GM19395 (cell line): ENCODE measurements around the gene CAV3.
A peak's percentile ranks its signal among the peaks of the same experiment; 100 is the strongest.

Experiments used
- ATAC-seq: cut with Tn5 transposase; IDR thresholded peaks from one replicate; pipeline ENCODE4 v1.9.1; 2021; ENCODE audit warnings: mild to moderate bottlenecking, moderate library complexity; ENCODE audit not compliant: unreplicated experiment

The CAV3 gene

GRCh38 chr3:8759038-8759707, 25.6 kb downstream of the CAV3 start:
- ATAC-seq = no peak

- no peak for ATAC-seq
Measured at GRCh38 chr3:8760091-8760490, 26.5 kb downstream of the CAV3 start.

DNA sequence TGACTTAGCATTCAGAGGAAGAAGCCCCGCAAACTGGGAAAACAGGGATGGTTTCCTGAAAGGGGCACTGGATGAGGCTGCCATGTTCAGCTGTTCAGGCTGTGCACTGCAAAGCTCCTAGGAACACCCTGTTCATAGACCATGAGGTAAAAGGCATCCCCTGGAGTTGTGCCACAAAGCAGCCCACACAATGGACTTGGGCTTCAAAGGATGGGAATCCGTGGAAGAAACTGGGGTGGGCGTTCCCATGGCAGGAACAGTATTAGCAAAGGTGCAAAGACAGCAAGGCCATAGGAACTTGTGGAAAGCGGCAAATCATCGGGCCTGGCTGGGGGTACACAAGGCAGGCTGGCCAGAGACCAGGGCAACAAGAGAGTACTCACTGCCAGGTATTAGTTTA, 26.9 kb downstream of the CAV3 start:
- ATAC-seq = no peak

GRCh38 chr3:8761866-8762265, 28.3 kb downstream of the CAV3 start:
- no peak for ATAC-seq

GRCh38 chr3:8762607-8763377, 29.2 kb downstream of the CAV3 start:
- no peak for ATAC-seq

DNA sequence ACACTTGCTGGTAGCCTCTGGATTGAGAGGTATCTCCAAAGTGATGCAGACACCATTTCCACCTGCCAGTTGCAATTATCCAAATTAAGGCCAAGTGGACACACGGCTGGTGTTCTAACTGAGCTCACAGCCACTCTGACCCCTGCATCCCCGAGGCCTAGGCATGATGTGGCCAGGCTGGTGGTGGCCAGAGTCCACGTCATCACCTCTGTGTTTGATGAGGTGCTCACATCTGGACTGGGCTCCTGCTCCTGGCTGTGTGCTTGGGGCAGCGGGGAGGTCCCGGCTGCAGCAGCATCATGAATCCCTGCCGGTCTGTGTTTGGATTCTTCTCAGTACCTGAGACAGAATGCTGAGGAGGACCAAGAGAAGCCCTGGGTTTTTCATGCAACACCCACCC, 30.9 kb downstream of the CAV3 start:
- ATAC-seq = no peak

GRCh38 chr3:8765528-8765927, 31.9 kb downstream of the CAV3 start:
- no peak for ATAC-seq

GRCh38 chr3:8766148-8766547, 32.5 kb downstream of the CAV3 start:
- ATAC-seq = no peak

GRCh38 chr3:8767256-8767666, 33.7 kb downstream of the CAV3 start:
- ATAC-seq = peak; percentile 5

- ATAC-seq = peak; percentile 66
Measured at GRCh38 chr3:8767667-8768363, 34.2 kb downstream of the CAV3 start.

DNA sequence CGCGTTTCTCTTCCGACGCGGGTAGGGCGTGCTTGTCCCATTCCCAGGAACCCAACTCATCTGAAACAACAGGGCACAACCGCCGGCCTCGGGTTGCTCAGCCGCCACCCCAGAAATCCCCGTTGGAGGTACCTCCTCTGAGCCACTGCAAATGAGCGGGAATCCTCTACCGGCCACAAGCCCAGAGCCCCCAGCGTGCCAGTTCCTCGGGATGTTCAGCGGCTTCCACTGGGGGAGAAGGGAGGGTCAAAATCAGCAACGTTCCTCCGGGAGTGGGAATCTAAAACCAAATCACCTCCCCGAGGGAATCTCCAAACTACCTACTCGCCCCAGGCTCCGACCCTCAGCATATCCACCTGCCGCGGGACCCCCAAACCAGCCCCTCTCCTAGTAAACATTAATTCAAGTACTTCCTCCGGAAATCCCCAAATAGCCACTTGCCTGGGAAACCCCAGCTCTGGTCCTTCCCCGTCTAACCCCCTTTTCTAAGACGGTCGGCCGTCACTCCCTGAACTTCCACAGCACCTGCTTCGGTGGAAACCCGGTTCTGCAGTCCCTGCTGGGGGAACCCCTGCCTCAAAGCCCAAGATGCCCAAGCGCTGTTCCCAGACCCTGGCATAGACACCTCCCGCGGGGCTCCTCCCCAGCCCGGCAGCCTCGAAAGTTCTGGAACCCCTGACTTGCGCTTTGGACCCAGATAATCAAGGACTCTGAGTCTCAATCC, 34.9 kb downstream of the CAV3 start:
- ATAC-seq = peak; percentile 24

DNA sequence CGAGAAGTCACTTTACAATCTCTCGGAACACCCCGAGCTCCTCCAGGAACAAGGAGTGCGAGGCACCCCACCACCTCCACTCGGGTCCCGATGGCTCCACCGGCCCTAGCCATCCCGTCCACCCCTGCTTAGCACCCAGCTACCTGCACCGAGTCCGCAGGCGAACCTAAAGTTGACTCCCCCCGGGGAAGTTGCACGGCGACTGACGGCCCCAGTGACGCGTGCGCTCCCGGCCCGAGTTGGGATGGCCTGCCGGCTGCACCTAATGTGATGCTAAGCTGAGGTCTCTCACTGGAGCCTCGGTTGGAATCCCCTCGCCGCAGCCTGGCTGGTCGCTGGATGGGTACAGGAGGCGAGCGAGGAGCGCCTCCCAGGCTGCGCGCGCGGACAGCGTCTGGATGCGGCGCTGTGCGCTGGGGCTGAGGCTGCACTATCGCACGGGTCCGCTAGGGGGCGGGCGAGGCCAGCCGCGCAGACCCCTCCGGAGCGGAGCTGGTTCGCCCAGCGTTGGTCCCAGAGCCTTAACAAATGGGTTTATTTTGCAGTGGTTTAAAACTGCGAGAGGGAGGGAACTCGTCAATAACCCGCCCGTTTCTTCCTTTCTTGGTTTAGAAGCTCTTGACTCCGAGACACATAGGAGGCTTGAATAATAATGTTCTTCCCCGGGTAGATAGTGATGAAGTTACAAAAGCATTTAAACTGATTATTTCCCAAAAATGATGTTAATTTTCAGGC, 35.7 kb downstream of the CAV3 start, which contains the start of gene OXTR:
Gene OXTR (minus strand): TSS at position 526 of the 735 bp plus-strand sequence. CDS start 1,426 bp downstream, outside the sequence.
- ATAC-seq = peak; percentile 66

GRCh38 chr3:8773941-8774542, 40.4 kb downstream of the CAV3 start:
- ATAC-seq = no peak

GRCh38 chr3:8775181-8775580, 41.6 kb downstream of the CAV3 start:
- no peak for ATAC-seq

DNA sequence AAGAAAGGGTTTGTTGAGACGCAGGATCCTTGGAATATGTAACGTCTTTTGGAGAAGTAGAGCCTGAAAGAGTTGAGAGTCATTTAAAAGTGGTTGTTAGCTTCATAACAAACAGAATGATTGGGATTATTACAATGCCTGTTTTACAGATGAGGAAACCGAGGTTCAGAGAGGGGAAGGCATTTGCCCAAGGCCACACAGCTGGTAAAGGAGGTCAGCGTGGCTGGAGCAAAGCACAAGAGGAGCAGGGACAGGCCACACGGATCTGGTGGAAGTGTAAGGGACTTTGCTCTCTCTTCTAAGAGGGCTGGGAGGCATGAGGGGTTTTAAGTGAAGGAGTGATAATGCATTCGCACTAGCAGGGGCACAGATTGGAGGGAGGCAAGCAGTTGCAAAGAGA, 42.0 kb downstream of the CAV3 start:
- no peak for ATAC-seq

DNA sequence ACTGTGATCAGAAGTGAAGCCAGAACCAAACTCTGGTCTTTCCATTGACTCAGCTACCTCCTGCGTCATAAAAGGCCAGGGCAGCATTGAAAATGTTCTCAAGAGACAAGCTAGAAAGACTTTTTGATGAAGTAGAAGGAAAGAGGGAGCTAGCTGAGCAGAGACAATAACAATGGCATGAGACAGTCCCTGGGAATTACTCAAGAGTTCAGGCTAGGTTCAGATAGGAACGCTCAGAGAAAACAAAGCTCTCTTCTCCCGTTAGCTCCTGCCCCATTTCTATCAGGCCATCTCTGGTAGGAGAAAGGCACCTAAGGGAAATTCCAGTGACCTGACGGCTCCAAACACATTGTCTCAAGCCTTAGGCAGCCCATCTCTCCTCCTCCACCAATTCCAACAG, 42.8 kb downstream of the CAV3 start:
- ATAC-seq = no peak

DNA sequence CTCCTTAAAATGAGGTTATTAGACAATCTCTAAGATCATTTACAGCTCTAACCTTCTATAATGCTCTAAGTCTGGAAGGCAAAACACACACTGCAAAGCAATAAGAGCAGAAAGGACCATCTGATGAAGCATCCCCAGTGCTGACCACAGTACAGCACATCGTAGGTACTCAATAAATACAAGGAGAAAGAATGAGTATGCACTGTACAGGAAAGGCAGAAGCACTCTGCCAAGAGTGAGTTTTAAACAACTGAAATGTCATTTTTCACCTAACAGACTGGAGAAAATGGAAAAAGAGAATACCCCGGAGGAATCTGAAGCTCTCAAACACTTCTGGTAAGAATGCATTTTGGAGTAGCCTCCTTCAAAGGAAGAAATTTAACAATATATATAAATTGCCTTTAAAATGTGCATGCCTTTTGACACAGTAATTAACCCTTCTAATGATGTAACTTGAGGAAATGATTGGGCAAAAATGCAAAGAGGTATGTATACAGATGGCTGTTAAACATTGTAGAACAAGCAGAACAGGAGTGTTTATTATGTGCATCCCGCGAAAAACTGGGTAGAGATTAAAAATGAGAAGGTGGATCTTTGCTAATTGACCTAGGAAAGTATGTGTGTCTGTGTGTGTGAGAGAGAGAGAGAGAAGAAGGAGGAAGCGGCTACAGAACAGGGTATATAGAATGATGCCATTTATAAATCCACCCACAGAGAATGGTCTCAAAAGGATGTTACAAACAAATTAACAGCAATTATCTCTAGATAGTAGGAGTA, 43.8 kb downstream of the CAV3 start:
- ATAC-seq = peak; percentile 54

DNA sequence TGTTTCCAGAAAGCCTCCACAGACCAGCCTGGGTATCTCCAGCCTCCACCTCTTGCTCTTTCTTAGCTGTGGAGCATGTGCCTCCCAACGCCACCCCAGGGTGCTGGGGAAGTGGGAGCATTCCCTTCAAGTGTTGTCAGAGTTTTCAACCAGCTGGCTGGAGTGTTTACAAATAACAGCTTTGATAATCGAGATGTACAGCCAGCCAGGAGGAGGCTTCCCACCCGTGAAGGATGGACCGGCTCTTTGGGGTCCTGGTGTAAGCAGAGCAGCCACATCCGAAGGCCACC, 44.3 kb downstream of the CAV3 start:
- ATAC-seq = no peak

GRCh38 chr3:8778475-8778874, 44.9 kb downstream of the CAV3 start:
- ATAC-seq = no peak

GRCh38 chr3:8780279-8780678, 46.7 kb downstream of the CAV3 start:
- no peak for ATAC-seq
